Measurements from ENCODE around the gene UQCC3. TPM values are rescaled to one million over a fixed set of nuclear protein-coding genes. Genes with fewer than 3 reads are reported as not detected.
A peak's percentile ranks its signal among the peaks of the same experiment; 100 is the strongest.

Gene UQCC3
- total and polyA plus RNA-seq, 2 of the 13 experiments (the other 11 are each of a cell fraction or from before 2014, with no cell fraction given): 7.7 to 16.0 TPM

GRCh38 chr11:62705880-62706849, 34.7 kb downstream of the UQCC3 start:
- peak; percentile 26 for FAIRE-seq
- no TSS peak for BruUV-seq (replicated peaks)
- TF ChIP-seq MTF1 (CRISPR knock-in tag; IDR thresholded peaks at IDR 0.05) (no peak), ZSCAN12 (CRISPR knock-in tag; IDR thresholded peaks at IDR 0.05) (no peak), ZNF574 (CRISPR knock-in tag; IDR thresholded peaks at IDR 0.05) (peak; percentile 49; the same call in 1 of the 2 replicates), JUND (CRISPR knock-in tag; IDR thresholded peaks at IDR 0.05) (no peak), DRAP1 (CRISPR knock-in tag; IDR thresholded peaks at IDR 0.05) (peak; percentile 90), ZFP91 (CRISPR knock-in tag; IDR thresholded peaks at IDR 0.05; ENCODE audit: borderline replicate concordance) (peak; percentile 67; the same call in 1 of the 2 replicates), SP2 (CRISPR knock-in tag; IDR thresholded peaks at IDR 0.05) (peak; percentile 75), AHR (CRISPR knock-in tag; IDR thresholded peaks at IDR 0.05) (no peak), KDM5B (CRISPR knock-in tag; IDR thresholded peaks at IDR 0.05; ENCODE audit: borderline replicate concordance) (peak; percentile 49), DDIT3 (CRISPR knock-in tag; IDR thresholded peaks at IDR 0.05) (no peak), NCOA1 (CRISPR knock-in tag; IDR thresholded peaks at IDR 0.05) (no peak), ZNF263 (CRISPR knock-in tag; IDR thresholded peaks at IDR 0.05) (no peak), ZNF235 (CRISPR knock-in tag; IDR thresholded peaks at IDR 0.05; ENCODE audit: borderline replicate concordance) (no peak), FOSL1 (CRISPR knock-in tag; IDR thresholded peaks at IDR 0.05; ENCODE audit: borderline replicate concordance) (no peak), DBP (CRISPR knock-in tag; IDR thresholded peaks at IDR 0.05; ENCODE audit: not compliant biosample characterization) (no peak), STAT5B (CRISPR knock-in tag; IDR thresholded peaks at IDR 0.05) (no peak), ETV5 (CRISPR knock-in tag; IDR thresholded peaks at IDR 0.05; ENCODE audit: borderline replicate concordance) (peak; percentile 64; the same call in 1 of the 2 replicates), ISL2 (CRISPR knock-in tag; IDR thresholded peaks at IDR 0.05) (no peak)

More at GRCh38 chr11:62705880-62706849, 34.7 kb downstream of the UQCC3 start:
- intact Hi-C loops (cut with micrococcal nuclease; ENCODE audit: unreplicated experiment): no loop called here
- H3K4me2 ChIP-seq (ENCODE audit: low read depth, low read length): peak overlapping the region; percentile 99
- H2AFZ ChIP-seq (ENCODE audit: low read length): no peak overlapping the region
- H4K20me1 ChIP-seq (ENCODE audit: insufficient read depth, low read length): peaks cover 6% of the 10 kb centered on the region; the same call in 1 of the 2 replicates
- H3K27me3 ChIP-seq (ENCODE audit: control insufficient read depth in 1 of 2, insufficient read depth in 2 of 2, low read length in 2 of 2): no peaks in the 10 kb centered on the region
- ATAC-seq (peak; percentile 93), DNase-seq (ENCODE audit: low spot score) (peak; percentile 83)
- peaks cover 8 to 29% of the 10 kb centered on the region in 2 experiments for H3K36me3 ChIP-seq (replicated peaks in 1 of 2; ENCODE audit: control insufficient read depth in 1 of 2, insufficient read depth in 2 of 2, low read length in 2 of 2)
- in situ Hi-C loops (cut with HindIII; ENCODE audit: extremely low pct_ligation_motif_present, low pct_unique_long_range_greater_than_20kb): loop anchor here (10.0 kb wide), 1 partner anchor 311 kb away; no protein-coding TSS in a partner anchor
- no peaks in the 10 kb centered on the region for H3K9me3 ChIP-seq (ENCODE audit: low read length)
- H3K4me3 ChIP-seq (replicated peaks in 1 of 3; ENCODE audit: insufficient read depth in 1 of 3, low read depth in 2 of 3, low read length in 3 of 3): peak overlapping the region; percentile 70 to 86 (median 80)
- peak overlapping the region; percentile 69 for H3K27ac ChIP-seq (ENCODE audit: extremely low read length, insufficient read depth, low read length)
- H3K4me1 ChIP-seq (ENCODE audit: insufficient read depth, low read length): peaks cover 18% of the 10 kb centered on the region
- CTCF ChIA-PET (ENCODE audit: low intra/inter-chr PET ratio, low total read pairs): no interaction called here
- H3K79me2 ChIP-seq (ENCODE audit: insufficient read depth, low read length): no peaks in the 10 kb centered on the region
- WGBS (ENCODE audit: low lambda C conversion rate): 44% methylated on average over 21 of the region's 73 CpGs
- POLR2A ChIA-PET: interaction anchor here (0.6 to 4.3 kb wide), 21 partner anchors 12 to 335 kb away, joined by 3 to 27 read pairs (median 4); partner anchors contain the start of genes B3GAT3, C11orf98, CSKMT and HNRNPUL2
- peak overlapping the region; percentile 78 for H3K9ac ChIP-seq (ENCODE audit: insufficient read depth, low read depth, low read length)
